MM.1S (cell line): ENCODE results near the gene INTS11.

Experiments used
- CTCF ChIP-seq: fragments of 300-600 bp; sonication (generic); IDR thresholded peaks from 2 replicates; pipeline ENCODE4 v1.5.1; 2016; ENCODE audit warnings: antibody characterized with exemption, low read length, mixed read lengths
- EZH2 ChIP-seq: fragments of 300-600 bp; sonication (generic); optimal IDR thresholded peaks from 2 replicates; pipeline ENCODE3; 2017; ENCODE audit warnings: low read depth, mild to moderate bottlenecking, antibody characterized with exemption, low read length, mixed read lengths
- EZH2phosphoT487 ChIP-seq: fragments of 300-600 bp; sonication (generic); IDR thresholded peaks from 2 replicates; pipeline ENCODE4 v1.6.1; 2018; ENCODE audit warnings: antibody characterized with exemption, low read length

GRCh38 chr1:1348420-1349255, 24.2 kb upstream of the INTS11 start:
- no peak for TF ChIP-seq CTCF
- no peak for TF ChIP-seq EZH2
- TF ChIP-seq EZH2phosphoT487: no peak
